NCI-H2196 (cell line): ENCODE measurements around the gene TCEA3.
"Not testable (repeated sequence)": the region's sequence is repeated elsewhere in the genome, so short reads cannot be mapped to it uniquely, and the experiment has no call there.

ENCODE experiments used
- DNase-seq: peaks from one replicate; lab custom pipeline; 2025; ENCODE audit not compliant: unreplicated experiment; lab: John Stamatoyannopoulos, UW

The TCEA3 gene

GRCh38 chr1:23395154-23395724 is 29.3 kb downstream of the TCEA3 start:
- DNase-seq, result no peak

GRCh38 chr1:23394684-23395083 is 29.9 kb downstream of the TCEA3 start:
- DNase-seq, result no peak

GRCh38 chr1:23394181-23394580 is 30.4 kb downstream of the TCEA3 start:
- no peak for DNase-seq

GRCh38 chr1:23393706-23394105 is 30.8 kb downstream of the TCEA3 start:
- no peak for DNase-seq

GRCh38 chr1:23392125-23392855 is 32.3 kb downstream of the TCEA3 start:
- DNase-seq, result no peak

GRCh38 chr1:23389837-23390321 is 34.7 kb downstream of the TCEA3 start:
- DNase-seq, result no peak

DNA sequence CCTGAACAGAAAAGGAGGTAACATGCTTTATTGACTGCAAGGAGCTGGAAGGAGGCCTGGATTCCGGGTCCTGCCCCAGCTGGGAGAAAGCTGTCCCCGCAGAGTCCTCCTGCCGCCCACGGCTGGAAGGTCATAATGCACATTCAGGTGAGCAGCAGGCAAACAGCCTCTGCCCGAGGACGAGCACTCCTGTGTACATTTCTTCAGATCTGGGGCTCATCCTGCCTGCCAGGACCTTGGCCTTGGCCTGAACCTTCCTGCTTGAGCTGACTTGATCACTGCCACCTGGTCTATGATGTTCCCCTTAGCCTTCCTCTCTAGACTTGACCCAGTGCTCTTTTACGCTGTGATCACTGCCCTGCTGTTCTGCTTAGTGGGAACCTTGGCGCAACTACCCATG is 37.1 kb downstream of the TCEA3 start:
- DNase-seq, result no peak

- DNase-seq, result no peak
These were observed 39.4 kb downstream of the TCEA3 start for GRCh38 chr1:23385119-23385621.

DNA sequence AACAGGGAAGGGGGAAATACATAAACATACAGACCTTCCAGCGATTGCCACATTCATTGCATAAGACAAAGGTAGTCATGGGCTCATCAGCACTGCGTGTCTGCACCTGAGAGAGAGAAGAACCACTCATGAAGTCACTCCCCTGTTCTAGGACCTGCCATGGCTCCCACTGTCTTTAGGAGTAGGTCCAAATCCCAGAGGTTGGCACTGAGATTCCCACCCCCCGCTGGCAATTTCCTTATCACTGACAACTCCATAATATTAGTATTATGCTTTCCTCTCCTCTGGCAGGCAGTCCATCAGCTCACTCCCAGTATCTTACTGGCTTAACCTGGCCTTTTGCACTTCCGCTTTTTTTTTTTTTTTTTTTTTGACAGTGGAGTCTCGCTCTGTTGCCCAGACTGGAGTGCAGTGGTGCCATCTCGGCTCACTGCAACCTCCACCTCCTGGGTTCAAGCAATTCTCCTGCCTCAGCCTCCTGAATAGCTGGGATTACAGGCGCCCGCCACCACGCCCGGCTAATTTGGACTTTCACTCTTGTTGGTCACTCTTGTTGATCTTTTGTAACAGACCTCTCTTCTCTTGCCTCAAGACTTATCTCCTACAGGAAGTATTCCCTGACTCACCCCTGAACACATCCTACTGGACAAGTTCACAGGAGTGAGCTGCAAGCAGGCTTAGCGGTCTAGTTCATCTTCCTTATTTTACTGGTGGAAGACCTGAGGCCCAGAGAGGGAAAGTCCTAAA is 40.1 kb downstream of the TCEA3 start:
- no peak for DNase-seq

GRCh38 chr1:23383577-23384311 is 40.8 kb downstream of the TCEA3 start:
- DNase-seq, result no peak

DNA sequence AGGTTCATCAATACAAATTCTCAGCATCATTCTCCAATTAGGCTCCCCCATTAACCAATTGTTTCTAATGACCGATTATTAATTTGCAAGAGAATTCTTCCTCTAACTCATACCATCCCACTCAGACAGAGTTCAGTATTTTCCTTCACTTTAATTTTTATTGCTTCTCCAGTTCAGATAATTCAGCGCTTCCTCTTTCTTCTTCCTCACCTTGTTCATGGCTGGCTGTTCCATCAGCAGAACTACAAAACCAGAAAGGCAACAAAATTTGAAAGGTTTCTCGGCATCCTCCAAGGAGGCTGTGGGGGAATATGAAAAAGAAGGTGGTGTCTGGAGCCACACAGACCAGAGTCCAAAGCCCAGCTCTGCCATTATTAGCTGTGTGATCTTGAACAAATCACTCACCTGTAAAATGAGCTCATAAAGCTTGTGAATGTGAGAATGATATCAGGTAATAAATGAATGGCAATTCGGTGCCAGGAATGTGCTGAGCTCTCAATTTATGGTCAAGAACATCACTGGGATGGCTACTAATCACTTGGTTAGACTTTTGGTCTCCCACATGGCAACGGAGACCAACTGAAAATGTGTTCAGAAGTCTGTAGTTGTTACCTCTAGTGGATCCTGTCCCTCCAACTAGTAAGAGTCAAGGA is 43.2 kb downstream of the TCEA3 start:
- DNase-seq, result no peak

GRCh38 chr1:23380719-23381118 is 43.8 kb downstream of the TCEA3 start:
- no peak for DNase-seq

GRCh38 chr1:23380236-23380635 is 44.3 kb downstream of the TCEA3 start:
- DNase-seq, result not testable (repeated sequence)

GRCh38 chr1:23376890-23377811 is 47.4 kb downstream of the TCEA3 start:
- peak; percentile 48 for DNase-seq

DNA sequence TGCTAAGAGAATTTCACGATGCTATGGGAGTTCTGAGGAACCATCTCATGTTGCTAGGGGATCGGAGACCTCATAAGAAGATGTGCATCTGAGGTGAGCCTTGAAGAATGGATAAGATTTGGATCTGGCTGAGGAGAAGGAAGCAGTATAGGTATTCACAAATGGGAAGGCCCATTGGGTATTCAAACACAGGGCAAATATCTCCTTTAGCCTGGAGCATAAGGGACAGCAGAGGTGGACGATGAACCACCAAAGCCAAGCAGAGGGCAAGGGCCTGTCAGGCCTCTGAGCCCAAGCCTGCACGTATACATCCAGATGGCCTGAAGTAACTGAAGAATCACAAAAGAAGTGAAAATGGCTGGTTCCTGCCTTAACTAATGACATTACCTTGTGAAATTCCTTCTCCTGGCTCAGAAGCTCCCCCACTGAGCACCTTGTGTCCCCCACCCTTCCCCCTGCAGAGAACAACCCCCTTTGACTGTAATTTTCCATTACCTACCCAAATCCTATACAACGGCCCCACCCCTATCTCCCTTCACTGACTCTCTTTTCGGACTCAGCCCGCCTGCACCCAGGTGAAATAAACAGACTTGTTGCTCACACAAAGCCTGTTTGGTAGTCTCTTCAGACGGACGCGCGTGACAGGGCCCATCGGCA is 50.3 kb downstream of the TCEA3 start:
- not testable (repeated sequence) for DNase-seq

- no peak for DNase-seq
These were observed 52.3 kb downstream of the TCEA3 start for GRCh38 chr1:23371987-23372880.

- no peak for DNase-seq
These were observed 53.6 kb downstream of the TCEA3 start for GRCh38 chr1:23370709-23371584.
